ENCODE results near the gene MBD3L3.
"Not testable (repeated sequence)": the region's sequence is repeated elsewhere in the genome, so short reads cannot be mapped to it uniquely, and the experiment has no call there.

DNA sequence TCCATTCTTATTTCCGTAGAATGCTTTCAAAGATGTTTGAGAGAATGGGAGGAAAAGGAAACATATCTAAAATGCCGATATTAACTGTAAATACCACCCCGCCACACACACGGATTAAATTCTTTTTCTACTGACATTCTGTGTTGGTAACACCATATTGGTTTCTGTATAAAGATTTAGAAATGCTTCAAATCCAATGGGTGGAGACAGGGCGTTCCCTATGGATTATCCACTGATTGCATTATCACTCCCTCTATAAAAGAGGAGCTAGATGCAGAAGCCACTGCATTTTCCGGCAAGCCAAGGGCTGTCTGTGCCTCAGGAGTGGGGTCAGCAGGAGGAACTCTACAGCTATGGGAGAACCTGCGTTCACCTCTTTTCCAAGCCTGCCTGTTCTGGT is 9.5 kb downstream of the MBD3L3 start, which contains the start of gene MBD3L2:
- TF ChIP-seq, protein P1, sequence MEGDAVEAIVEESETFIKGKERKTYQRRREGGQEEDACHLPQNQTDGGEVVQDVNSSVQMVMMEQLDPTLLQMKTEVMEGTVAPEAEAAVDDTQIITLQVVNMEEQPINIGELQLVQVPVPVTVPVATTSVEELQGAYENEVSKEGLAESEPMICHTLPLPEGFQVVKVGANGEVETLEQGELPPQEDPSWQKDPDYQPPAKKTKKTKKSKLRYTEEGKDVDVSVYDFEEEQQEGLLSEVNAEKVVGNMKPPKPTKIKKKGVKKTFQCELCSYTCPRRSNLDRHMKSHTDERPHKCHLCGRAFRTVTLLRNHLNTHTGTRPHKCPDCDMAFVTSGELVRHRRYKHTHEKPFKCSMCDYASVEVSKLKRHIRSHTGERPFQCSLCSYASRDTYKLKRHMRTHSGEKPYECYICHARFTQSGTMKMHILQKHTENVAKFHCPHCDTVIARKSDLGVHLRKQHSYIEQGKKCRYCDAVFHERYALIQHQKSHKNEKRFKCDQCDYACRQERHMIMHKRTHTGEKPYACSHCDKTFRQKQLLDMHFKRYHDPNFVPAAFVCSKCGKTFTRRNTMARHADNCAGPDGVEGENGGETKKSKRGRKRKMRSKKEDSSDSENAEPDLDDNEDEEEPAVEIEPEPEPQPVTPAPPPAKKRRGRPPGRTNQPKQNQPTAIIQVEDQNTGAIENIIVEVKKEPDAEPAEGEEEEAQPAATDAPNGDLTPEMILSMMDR (IDR thresholded peaks at IDR 0.05; ENCODE audit: low read depth, low read length, poor library complexity, severe bottlenecking) = not testable (repeated sequence)
- TF ChIP-seq EZH2phosphoT487 (IDR thresholded peaks at IDR 0.05; ENCODE audit: borderline replicate concordance, low read length) = not testable (repeated sequence)

Measured in DOHH2 (cell line).